Measurements from ENCODE around the gene C17orf75.

The C17orf75 gene

DNA sequence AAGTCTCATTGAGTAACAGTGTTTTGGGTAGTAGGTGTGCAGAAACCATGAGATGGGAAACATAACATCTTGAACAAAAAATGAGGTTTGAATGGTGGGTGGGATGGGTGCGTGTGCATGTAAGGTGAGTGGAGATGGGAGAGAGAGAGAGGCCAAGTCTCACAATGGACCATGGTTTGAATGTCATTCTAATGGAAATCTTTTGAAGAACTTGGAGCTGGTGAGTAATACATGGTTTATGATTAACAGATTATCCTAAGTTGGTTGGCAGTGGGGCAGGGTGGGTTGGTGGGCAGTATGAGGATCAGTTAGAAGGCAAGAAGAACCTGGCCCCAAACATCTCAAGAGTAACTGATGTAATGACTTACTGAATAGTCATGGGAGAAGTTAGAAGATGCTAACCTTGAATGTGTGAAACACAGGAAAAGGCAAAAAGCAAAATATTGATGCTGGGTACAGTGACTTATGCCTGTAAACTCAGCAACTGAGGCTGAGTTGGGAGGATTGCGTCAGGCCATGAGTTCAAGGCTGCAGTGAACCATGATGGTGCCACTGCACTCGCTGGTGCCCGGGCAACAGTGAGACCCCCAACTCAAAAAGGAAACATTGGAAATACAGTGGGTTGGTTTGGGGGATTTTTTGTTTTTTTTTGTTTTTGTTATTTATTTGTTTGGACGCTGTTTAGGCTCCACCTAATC, 40.7 kb upstream of the C17orf75 start:
- Histone ChIP-seq H3F3A (ENCODE audit: low read depth) (peaks cover 7% of the 10 kb centered on the region; the same call in 1 of the 2 replicates), H3K9me3 (ENCODE audit: insufficient read depth, low read depth, low read length) (no peaks in the 10 kb centered on the region), H4K20me1 (ENCODE audit: insufficient read depth, low read length, poor library complexity, severe bottlenecking) (peaks cover 21% of the 10 kb centered on the region), H3K4me2 (ENCODE audit: low read depth, low read length, poor library complexity, severe bottlenecking) (no peak overlapping the region), H3K4me3 (ENCODE audit: low read length, poor library complexity, severe bottlenecking) (no peak overlapping the region), H3K9ac (ENCODE audit: low read depth, low read length, poor library complexity, severe bottlenecking) (no peak overlapping the region), H3K79me2 (ENCODE audit: insufficient read depth, low read length) (no peaks in the 10 kb centered on the region), H3K9me2 (replicated peaks; ENCODE audit: low read depth, low read length) (no peaks in the 10 kb centered on the region), H2AFZ (ENCODE audit: low read length) (no peak overlapping the region), H3K4me1 (ENCODE audit: insufficient read depth, low read length, poor library complexity, severe bottlenecking) (no peaks in the 10 kb centered on the region), H3K36me3 (ENCODE audit: insufficient read depth, low read length) (peaks cover 54% of the 10 kb centered on the region; the same call in 1 of the 2 replicates), H3K27me3 (ENCODE audit: insufficient read depth, low read length, poor library complexity, severe bottlenecking) (no peaks in the 10 kb centered on the region)
- no peak for TF ChIP-seq EZH2phosphoT487 (IDR thresholded peaks at IDR 0.05; ENCODE audit: borderline replicate concordance)
- TF ChIP-seq, protein P1, sequence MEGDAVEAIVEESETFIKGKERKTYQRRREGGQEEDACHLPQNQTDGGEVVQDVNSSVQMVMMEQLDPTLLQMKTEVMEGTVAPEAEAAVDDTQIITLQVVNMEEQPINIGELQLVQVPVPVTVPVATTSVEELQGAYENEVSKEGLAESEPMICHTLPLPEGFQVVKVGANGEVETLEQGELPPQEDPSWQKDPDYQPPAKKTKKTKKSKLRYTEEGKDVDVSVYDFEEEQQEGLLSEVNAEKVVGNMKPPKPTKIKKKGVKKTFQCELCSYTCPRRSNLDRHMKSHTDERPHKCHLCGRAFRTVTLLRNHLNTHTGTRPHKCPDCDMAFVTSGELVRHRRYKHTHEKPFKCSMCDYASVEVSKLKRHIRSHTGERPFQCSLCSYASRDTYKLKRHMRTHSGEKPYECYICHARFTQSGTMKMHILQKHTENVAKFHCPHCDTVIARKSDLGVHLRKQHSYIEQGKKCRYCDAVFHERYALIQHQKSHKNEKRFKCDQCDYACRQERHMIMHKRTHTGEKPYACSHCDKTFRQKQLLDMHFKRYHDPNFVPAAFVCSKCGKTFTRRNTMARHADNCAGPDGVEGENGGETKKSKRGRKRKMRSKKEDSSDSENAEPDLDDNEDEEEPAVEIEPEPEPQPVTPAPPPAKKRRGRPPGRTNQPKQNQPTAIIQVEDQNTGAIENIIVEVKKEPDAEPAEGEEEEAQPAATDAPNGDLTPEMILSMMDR (conservative IDR thresholded peaks at IDR 0.05; ENCODE audit: low read length), result no peak

DNA sequence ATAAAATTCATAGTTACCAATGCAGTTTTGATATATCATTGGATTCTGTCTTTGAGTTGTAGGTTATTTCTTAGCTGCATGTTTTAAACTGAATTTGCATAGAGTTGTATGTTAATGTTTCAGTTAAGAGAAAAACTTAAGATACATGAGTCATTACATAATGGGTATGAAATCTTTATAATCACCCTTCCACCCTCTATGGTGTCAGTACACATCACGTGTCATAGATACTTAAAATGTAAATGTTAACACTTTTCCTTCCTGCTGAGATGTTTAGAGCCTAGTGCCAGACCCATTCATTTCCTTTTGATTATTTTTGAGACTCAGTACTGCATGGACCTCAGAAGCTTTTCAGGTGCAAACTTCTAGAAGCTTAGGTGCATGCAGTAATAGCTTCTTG, 28.5 kb upstream of the C17orf75 start:
- no peaks in the 10 kb centered on the region for H3K9me3 ChIP-seq (ENCODE audit: insufficient read depth, low read depth, low read length)
- peaks cover 87% of the 10 kb centered on the region for H4K20me1 ChIP-seq (ENCODE audit: insufficient read depth, low read length, poor library complexity, severe bottlenecking)
- H3K27me3 ChIP-seq (ENCODE audit: insufficient read depth, low read length, poor library complexity, severe bottlenecking), result no peaks in the 10 kb centered on the region
- no peak overlapping the region for H3K9ac ChIP-seq (ENCODE audit: low read depth, low read length, poor library complexity, severe bottlenecking)
- no peaks in the 10 kb centered on the region for H3K9me2 ChIP-seq (replicated peaks; ENCODE audit: low read depth, low read length)
- TF ChIP-seq, protein P1 (conservative IDR thresholded peaks at IDR 0.05; ENCODE audit: low read length), result no peak
- TF ChIP-seq EZH2phosphoT487 (IDR thresholded peaks at IDR 0.05; ENCODE audit: borderline replicate concordance), result no peak
- H3K79me2 ChIP-seq (ENCODE audit: insufficient read depth, low read length), result peaks cover 83% of the 10 kb centered on the region
- H2AFZ ChIP-seq (ENCODE audit: low read length), result no peak overlapping the region
- no peak overlapping the region for H3K4me3 ChIP-seq (ENCODE audit: low read length, poor library complexity, severe bottlenecking)
- H3K4me2 ChIP-seq (ENCODE audit: low read depth, low read length, poor library complexity, severe bottlenecking), result no peak overlapping the region
- peaks cover 96% of the 10 kb centered on the region for H3K36me3 ChIP-seq (ENCODE audit: insufficient read depth, low read length)
- H3K4me1 ChIP-seq (ENCODE audit: insufficient read depth, low read length, poor library complexity, severe bottlenecking), result no peaks in the 10 kb centered on the region
- no peaks in the 10 kb centered on the region for H3F3A ChIP-seq (ENCODE audit: low read depth)

GRCh38 chr17:32361270-32361669, 19.3 kb upstream of the C17orf75 start:
- Histone ChIP-seq H2AFZ (ENCODE audit: low read length) (no peak overlapping the region), H3K4me2 (ENCODE audit: low read depth, low read length, poor library complexity, severe bottlenecking) (peak overlapping the region; percentile 52), H3K9me3 (ENCODE audit: insufficient read depth, low read depth, low read length) (no peaks in the 10 kb centered on the region), H3K9me2 (replicated peaks; ENCODE audit: low read depth, low read length) (no peaks in the 10 kb centered on the region), H3F3A (ENCODE audit: low read depth) (no peaks in the 10 kb centered on the region), H3K4me1 (ENCODE audit: insufficient read depth, low read length, poor library complexity, severe bottlenecking) (peaks cover 21% of the 10 kb centered on the region), H3K36me3 (ENCODE audit: insufficient read depth, low read length) (peaks cover 95% of the 10 kb centered on the region), H3K79me2 (ENCODE audit: insufficient read depth, low read length) (peaks cover 95% of the 10 kb centered on the region), H3K4me3 (ENCODE audit: low read length, poor library complexity, severe bottlenecking) (no peak overlapping the region), H3K27me3 (ENCODE audit: insufficient read depth, low read length, poor library complexity, severe bottlenecking) (no peaks in the 10 kb centered on the region), H4K20me1 (ENCODE audit: insufficient read depth, low read length, poor library complexity, severe bottlenecking) (peaks cover 94% of the 10 kb centered on the region), H3K9ac (ENCODE audit: low read depth, low read length, poor library complexity, severe bottlenecking) (no peak overlapping the region)
- no peak for TF ChIP-seq EZH2phosphoT487 (IDR thresholded peaks at IDR 0.05; ENCODE audit: borderline replicate concordance)
- TF ChIP-seq, protein P1 (conservative IDR thresholded peaks at IDR 0.05; ENCODE audit: low read length), result no peak

Measured in Loucy (cell line).